SK-N-SH (cell line): ENCODE measurements around the gene MEI4. TPM values are rescaled to one million over a fixed set of nuclear protein-coding genes. Genes with fewer than 3 reads are reported as not detected.

ENCODE experiments used
- CTCF ChIA-PET: fragments of 300-600, 350-600 bp; formaldehyde crosslinking; extraction: SDS; loops from one replicate; lab custom pipeline; 2021; lab: Yijun Ruan, JAX
- POLR2A ChIA-PET: fragments of 350-600 bp; sonication (Branson Sonifier 250); formaldehyde crosslinking; extraction: SDS; loops from one replicate; lab custom pipeline; 2020; ENCODE audit warnings: antibody characterized with exemption, inconsistent platforms; lab: Yijun Ruan, JAX
- DNase-seq: peaks from one replicate; pipeline ENCODE4 v3.0.0; 2012
- H2AFZ ChIP-seq: fragments of 200-600 bp; sonication (generic); 2 replicates; pipeline ENCODE4 v1.8.1; 2016; ENCODE audit warnings: antibody characterized with exemption, mild to moderate bottlenecking, low read depth
- H3F3A ChIP-seq: fragments of 200-600 bp; sonication (generic); replicated peaks from 2 replicates; pipeline ENCODE3; 2016; ENCODE audit warnings: antibody characterized with exemption, mild to moderate bottlenecking; ENCODE audit not compliant: insufficient read depth
- H3K27ac ChIP-seq, 2 experiments: fragments of 200-500 bp in 1 of 2; fragments of 200-600 bp in 1 of 2; sonication (Bioruptor generic) in 1 of 2; sonication (generic), shearing (Covaris generic) in 1 of 2; 2 replicates each; pipeline versions ENCODE4 v1.5.1 to v1.6.1; 2014 to 2016; ENCODE audit warnings: low read depth in 2 of 2, inconsistent platforms in 1 of 2, low read length in 1 of 2, mild to moderate bottlenecking in 1 of 2, mixed read lengths in 1 of 2
- H3K27me3 ChIP-seq: fragments of 200-600 bp; sonication (generic), shearing (Covaris generic); 2 replicates; pipeline ENCODE4 v1.6.1; 2016; ENCODE audit warnings: mixed run types; ENCODE audit not compliant: insufficient read depth
- H3K36me3 ChIP-seq, 2 experiments: fragments of 200-500 bp in 1 of 2; fragments of 200-600 bp in 1 of 2; sonication (Bioruptor generic) in 1 of 2; sonication (generic) in 1 of 2; replicated peaks in 1 of 2; 2 replicates each; pipeline versions ENCODE3 to v1.5.1; 2014 to 2016; ENCODE audit warnings: low read length in 1 of 2, mild to moderate bottlenecking in 1 of 2; ENCODE audit not compliant: insufficient read depth in 2 of 2, control insufficient read depth in 1 of 2
- H3K4me1 ChIP-seq, 2 experiments: fragments of 200-500 bp in 1 of 2; fragments of 200-600 bp in 1 of 2; sonication (Bioruptor generic) in 1 of 2; sonication (generic), shearing (Covaris generic) in 1 of 2; 2 replicates each; pipeline versions ENCODE4 v1.5.1 to v1.6.1; 2014 to 2016; ENCODE audit warnings: low read depth in 1 of 2, low read length in 1 of 2, mixed run types in 1 of 2; ENCODE audit not compliant: insufficient read depth in 2 of 2, control insufficient read depth in 1 of 2
- H3K4me2 ChIP-seq: fragments of 200-600 bp; sonication (generic), shearing (Covaris generic); 2 replicates; pipeline ENCODE4 v1.6.1; 2017; ENCODE audit warnings: mixed run types
- H3K4me3 ChIP-seq, 2 experiments: fragments of 200-500 bp in 1 of 2; fragments of 200-600 bp in 1 of 2; sonication (Bioruptor generic) in 1 of 2; sonication (generic), shearing (Covaris generic) in 1 of 2; 2 replicates each; pipeline versions ENCODE4 v1.5.1 to v1.8.1; 2014 to 2016; ENCODE audit warnings: low read depth in 2 of 2, inconsistent platforms in 1 of 2, low read length in 1 of 2, mild to moderate bottlenecking in 1 of 2, mixed read lengths in 1 of 2, moderate library complexity in 1 of 2
- H3K79me2 ChIP-seq: fragments of 200-600 bp; sonication (generic); 2 replicates; pipeline ENCODE4 v1.8.1; 2017; ENCODE audit warnings: mild to moderate bottlenecking; ENCODE audit not compliant: insufficient read depth
- H3K9ac ChIP-seq: fragments of 200-600 bp; sonication (generic); 2 replicates; pipeline ENCODE4 v1.6.1; 2017; ENCODE audit warnings: mixed run types
- H3K9me2 ChIP-seq: fragments of 200-600 bp; sonication (generic); 2 replicates; pipeline ENCODE4 v1.6.1; 2017; ENCODE audit warnings: mixed run types
- H3K9me3 ChIP-seq: fragments of 200-600 bp; sonication (generic); 2 replicates; pipeline ENCODE4 v1.6.1; 2017; ENCODE audit warnings: mixed run types, mild to moderate bottlenecking, moderate library complexity
- H4K20me1 ChIP-seq: fragments of 200-600 bp; sonication (generic); 2 replicates; pipeline ENCODE4 v1.6.1; 2017; ENCODE audit warnings: mild to moderate bottlenecking, mixed run types; ENCODE audit not compliant: insufficient read depth
- CHD2 ChIP-seq: fragments of 150-350 bp; IDR thresholded peaks from 2 replicates; pipeline ENCODE4 v1.6.1; 2018; ENCODE audit warnings: low read length; ENCODE audit not compliant: partially characterized antibody
- ELF1 ChIP-seq: IDR thresholded peaks from 2 replicates; pipeline ENCODE4 v1.4.0; 2012
- EZH2phosphoT487 ChIP-seq: fragments of 200-600 bp; sonication (generic); IDR thresholded peaks from 2 replicates; pipeline ENCODE4 v1.6.1; 2017; ENCODE audit warnings: low read depth, mixed run types, mild to moderate bottlenecking, antibody characterized with exemption, moderate library complexity, borderline replicate concordance
- FOXJ3 ChIP-seq: sonication (generic); formaldehyde crosslinking; IDR thresholded peaks from 2 replicates; pipeline ENCODE4 v1.5.1; 2020; ENCODE audit warnings: mild to moderate bottlenecking, missing genetic modification reagents
- NRF1 ChIP-seq: IDR thresholded peaks from 2 replicates; pipeline ENCODE4 v1.6.1; 2012; ENCODE audit warnings: low read depth, mild to moderate bottlenecking, low read length
- RAD21 ChIP-seq: IDR thresholded peaks from 2 replicates; pipeline ENCODE4 v1.6.1; 2012; ENCODE audit warnings: mild to moderate bottlenecking, low read length
- RFX5 ChIP-seq: IDR thresholded peaks from 2 replicates; pipeline ENCODE4 v1.6.1; 2012; ENCODE audit warnings: mild to moderate bottlenecking, improper control_type of control experiment, low read length
- SMC3 ChIP-seq: IDR thresholded peaks from 2 replicates; pipeline ENCODE4 v1.6.1; 2012; ENCODE audit warnings: low read depth, low read length, improper control_type of control experiment
- polyA plus RNA-seq, 3 experiments: library from polyadenylated mRNA; depleted of rRNA; stranded (reverse); fragments of >200 nt; gene quantifications; 2 replicates each; pipeline ENCODE4 v1.2.3, GENCODE V29; 2012
- TF ChIP-seq, protein P1 (sequence below): IDR thresholded peaks from 2 replicates; pipeline ENCODE4 v1.6.1; 2012; ENCODE audit warnings: mild to moderate bottlenecking, low read depth, low read length, moderate library complexity
- TF ChIP-seq, protein P2 (sequence below): fragments of 150-350 bp; IDR thresholded peaks from 2 replicates; pipeline ENCODE4 v1.6.1; 2016; ENCODE audit warnings: mild to moderate bottlenecking, low read depth, low read length

Gene MEI4
- polyA plus RNA-seq, 1 of the 3 experiments (the other 2 are of a cell fraction) = not detected

DNA sequence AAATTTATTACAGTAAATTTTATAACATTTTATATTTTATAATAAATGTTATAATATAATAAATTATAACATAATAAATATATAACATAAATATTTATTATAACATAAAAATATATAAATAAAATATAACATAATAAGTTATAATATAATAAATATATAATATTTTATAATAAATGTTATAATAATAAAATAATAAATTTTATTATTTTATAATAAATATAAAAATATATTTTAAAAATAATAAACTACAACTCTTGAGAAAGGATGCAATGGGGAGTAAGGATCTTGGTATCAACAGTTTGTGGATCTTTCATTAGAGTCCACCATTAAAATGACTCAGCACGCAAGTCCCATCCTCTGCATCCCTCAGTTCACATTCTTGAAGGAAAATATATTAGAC lies 312.6 kb downstream of the MEI4 start (continued):
- TF ChIP-seq, protein P1, sequence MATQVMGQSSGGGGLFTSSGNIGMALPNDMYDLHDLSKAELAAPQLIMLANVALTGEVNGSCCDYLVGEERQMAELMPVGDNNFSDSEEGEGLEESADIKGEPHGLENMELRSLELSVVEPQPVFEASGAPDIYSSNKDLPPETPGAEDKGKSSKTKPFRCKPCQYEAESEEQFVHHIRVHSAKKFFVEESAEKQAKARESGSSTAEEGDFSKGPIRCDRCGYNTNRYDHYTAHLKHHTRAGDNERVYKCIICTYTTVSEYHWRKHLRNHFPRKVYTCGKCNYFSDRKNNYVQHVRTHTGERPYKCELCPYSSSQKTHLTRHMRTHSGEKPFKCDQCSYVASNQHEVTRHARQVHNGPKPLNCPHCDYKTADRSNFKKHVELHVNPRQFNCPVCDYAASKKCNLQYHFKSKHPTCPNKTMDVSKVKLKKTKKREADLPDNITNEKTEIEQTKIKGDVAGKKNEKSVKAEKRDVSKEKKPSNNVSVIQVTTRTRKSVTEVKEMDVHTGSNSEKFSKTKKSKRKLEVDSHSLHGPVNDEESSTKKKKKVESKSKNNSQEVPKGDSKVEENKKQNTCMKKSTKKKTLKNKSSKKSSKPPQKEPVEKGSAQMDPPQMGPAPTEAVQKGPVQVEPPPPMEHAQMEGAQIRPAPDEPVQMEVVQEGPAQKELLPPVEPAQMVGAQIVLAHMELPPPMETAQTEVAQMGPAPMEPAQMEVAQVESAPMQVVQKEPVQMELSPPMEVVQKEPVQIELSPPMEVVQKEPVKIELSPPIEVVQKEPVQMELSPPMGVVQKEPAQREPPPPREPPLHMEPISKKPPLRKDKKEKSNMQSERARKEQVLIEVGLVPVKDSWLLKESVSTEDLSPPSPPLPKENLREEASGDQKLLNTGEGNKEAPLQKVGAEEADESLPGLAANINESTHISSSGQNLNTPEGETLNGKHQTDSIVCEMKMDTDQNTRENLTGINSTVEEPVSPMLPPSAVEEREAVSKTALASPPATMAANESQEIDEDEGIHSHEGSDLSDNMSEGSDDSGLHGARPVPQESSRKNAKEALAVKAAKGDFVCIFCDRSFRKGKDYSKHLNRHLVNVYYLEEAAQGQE = no peak
- TF ChIP-seq, all 33 proteins: peak for 0

DNA sequence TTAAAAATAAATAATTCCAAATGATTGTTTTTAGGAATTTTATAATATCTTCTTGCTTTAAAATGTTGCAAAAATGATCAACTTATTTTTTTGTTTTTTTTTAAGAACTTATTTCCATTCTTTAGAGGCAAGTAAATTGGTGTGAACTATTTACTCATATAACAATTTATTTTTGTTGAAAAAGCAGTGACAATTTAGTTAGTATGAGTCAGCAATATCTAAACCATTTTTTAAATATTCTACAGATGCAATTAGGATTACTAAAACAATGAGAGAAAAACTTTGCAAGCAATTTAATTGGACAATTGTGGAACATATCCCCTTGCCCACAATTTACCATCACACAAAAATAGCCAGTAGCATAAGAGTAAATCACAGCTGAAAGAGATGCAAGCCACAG lies 319.5 kb downstream of the MEI4 start:
- POLR2A ChIA-PET = no interaction called here
- Histone ChIP-seq H3K4me1 (no peaks in the 10 kb centered on the region), H3K79me2 (no peaks in the 10 kb centered on the region; the same call in 1 of the 2 replicates)
- DNase-seq = no peak
- TF ChIP-seq, protein P2, sequence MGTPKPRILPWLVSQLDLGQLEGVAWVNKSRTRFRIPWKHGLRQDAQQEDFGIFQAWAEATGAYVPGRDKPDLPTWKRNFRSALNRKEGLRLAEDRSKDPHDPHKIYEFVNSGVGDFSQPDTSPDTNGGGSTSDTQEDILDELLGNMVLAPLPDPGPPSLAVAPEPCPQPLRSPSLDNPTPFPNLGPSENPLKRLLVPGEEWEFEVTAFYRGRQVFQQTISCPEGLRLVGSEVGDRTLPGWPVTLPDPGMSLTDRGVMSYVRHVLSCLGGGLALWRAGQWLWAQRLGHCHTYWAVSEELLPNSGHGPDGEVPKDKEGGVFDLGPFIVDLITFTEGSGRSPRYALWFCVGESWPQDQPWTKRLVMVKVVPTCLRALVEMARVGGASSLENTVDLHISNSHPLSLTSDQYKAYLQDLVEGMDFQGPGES = no peak
- TF ChIP-seq FOXJ3 (CRISPR knock-in tag) = no peak
- no peak for TF ChIP-seq RFX5
- TF ChIP-seq SMC3 = no peak
- TF ChIP-seq NRF1 = no peak
- no peak for TF ChIP-seq RAD21
- TF ChIP-seq CHD2 = no peak
- TF ChIP-seq, protein P1 = no peak
- no peak for TF ChIP-seq ELF1
- TF ChIP-seq EZH2phosphoT487 = no peak
- TF ChIP-seq, all 33 proteins: peak for 0
- no peak overlapping the region for H3K4me2 ChIP-seq
- H3K4me3 ChIP-seq = no peak overlapping the region
- no peak overlapping the region for H2AFZ ChIP-seq
- H4K20me1 ChIP-seq = no peaks in the 10 kb centered on the region
- no peaks in the 10 kb centered on the region for H3K27me3 ChIP-seq
- H3F3A ChIP-seq = no peaks in the 10 kb centered on the region
- CTCF ChIA-PET = no interaction called here
- H3K9me2 ChIP-seq = no peaks in the 10 kb centered on the region
- H3K9me3 ChIP-seq = peaks cover 8% of the 10 kb centered on the region; the same call in 1 of the 2 replicates
- H3K9ac ChIP-seq = no peak overlapping the region
- no peak overlapping the region for H3K27ac ChIP-seq
- H3K36me3 ChIP-seq = no peaks in the 10 kb centered on the region

Other genes starting within 250 kb of the MEI4 start
- gene HTR1B, start 189.5 kb upstream of the MEI4 start, polyA plus RNA-seq (2012; rRNA removed) = 0.63 and 0.76 TPM in 2 replicates